A549 treated with Mapracorat at 1 μM for 4 hours (cell line): ENCODE data around the gene FAM236C. TPM values are rescaled to one million over a fixed set of nuclear protein-coding genes. Genes with fewer than 3 reads are reported as not detected.

Experiments
- total RNA-seq: library from RNA; stranded (reverse); fragments of 200-300 nt; extraction: Qiagen RNA extraction; gene quantifications from 5 replicates; pipeline ENCODE4 v1.2.3, GENCODE V29; 2022

Gene FAM236C
- total RNA-seq = not detected in 5 replicates

DNA sequence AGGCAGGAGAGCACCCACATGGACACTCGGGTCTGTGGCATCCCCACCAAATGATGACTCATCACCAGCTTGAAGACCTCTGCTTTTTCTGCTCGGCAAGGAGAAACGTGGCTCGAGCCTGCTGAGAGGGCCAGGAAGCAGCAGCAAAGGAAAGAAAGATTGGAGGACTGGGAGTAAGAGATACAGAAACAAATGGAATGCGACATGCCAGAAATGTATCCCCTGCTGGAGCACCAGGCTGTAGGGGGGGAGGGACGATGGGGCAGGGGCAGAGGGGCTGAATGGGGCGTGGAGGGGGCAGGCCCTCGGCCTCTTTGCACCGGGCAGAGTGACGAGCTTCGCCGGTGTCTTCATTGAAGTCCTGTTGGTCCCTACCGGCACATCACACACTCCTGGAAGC is at the start of gene FAM236C:
Gene FAM236C, plus strand, starts transcription at position 301 of the 400 bp plus-strand sequence. CDS start 100 bp downstream, outside the sequence.

DNA sequence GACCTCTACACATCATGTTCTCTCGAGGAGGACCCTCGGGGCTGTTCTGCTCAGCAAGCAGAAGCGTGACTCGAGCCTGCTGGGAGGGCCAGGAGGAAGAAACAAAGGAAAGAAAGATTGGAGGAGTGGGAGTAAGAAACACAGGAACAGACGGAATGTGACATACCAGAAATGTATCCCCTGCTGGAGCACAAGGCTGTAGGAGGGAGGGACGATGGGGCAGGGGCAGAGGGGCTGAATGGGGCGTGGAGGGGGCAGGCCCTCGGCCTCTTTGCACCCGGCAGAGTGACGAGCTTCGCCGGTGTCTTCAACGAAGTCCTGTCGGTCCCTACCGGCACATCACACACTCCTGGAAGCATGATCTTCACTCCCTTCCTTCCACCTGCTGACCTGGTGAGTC is 25.5 kb downstream of the FAM236C start, which contains the start of gene FAM236A:
Gene FAM236A, plus strand, starts transcription at position 301 of the 400 bp plus-strand sequence. Its CDS starts 57 bp downstream, at position 358.

DNA sequence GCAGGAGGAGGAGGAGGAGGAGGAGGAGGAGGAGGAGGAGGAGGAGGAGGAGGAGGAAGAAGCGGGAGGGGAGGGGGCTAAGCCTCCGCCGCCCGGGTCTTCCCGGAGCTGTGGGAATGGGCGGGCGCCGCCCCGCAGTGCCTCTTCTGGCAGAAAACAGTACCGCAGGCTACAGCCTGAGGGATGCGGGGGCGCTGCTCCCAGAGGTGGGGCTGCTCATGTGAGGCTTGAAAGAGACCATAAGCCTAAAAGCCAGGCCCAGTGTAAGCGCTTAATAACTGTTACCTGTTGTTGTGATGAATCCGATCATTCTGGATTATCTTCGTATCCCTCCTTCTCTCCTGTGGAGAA is 31.4 kb downstream of the FAM236C start, which contains the start of gene DMRTC1:
Gene DMRTC1, minus strand, starts transcription at position 19 of the 351 bp plus-strand sequence. CDS start 68,143 bp downstream, outside the sequence.

Other genes starting within 250 kb of the FAM236C start
- gene PHKA1, start 198.3 kb upstream of the FAM236C start, total RNA-seq = 24.0 to 31.5 TPM (median 29.1 TPM) in 5 replicates
- gene DMRTC1B, start 135.7 kb upstream of the FAM236C start, total RNA-seq = not detected in 5 replicates
- gene FAM236B, start 130.0 kb upstream of the FAM236C start, total RNA-seq = not detected in 5 replicates
- not detected in 5 replicates for gene FAM236D, start 104.4 kb upstream of the FAM236C start, total RNA-seq
- gene FAM236A, start 25.6 kb downstream of the FAM236C start, total RNA-seq = not detected in 5 replicates
- gene DMRTC1, start 31.2 kb downstream of the FAM236C start, total RNA-seq = not detected in 5 replicates
- gene PABPC1L2B, start 90.3 kb downstream of the FAM236C start, total RNA-seq = not detected in 5 replicates
- gene PABPC1L2A, start 166.9 kb downstream of the FAM236C start, total RNA-seq = not detected in 5 replicates